HS-5 (cell line): Measurements from ENCODE around the gene PRKCA.

Experiments used
- DNase-seq: peaks from one replicate; pipeline ENCODE4 v3.0.0-alpha.2; 2012; ENCODE audit warnings: low read depth

Gene PRKCA

GRCh38 chr17:66414561-66415175, 112.3 kb downstream of the PRKCA start:
- no peak for DNase-seq

GRCh38 chr17:66415366-66416206, 113.2 kb downstream of the PRKCA start:
- DNase-seq, result no peak

DNA sequence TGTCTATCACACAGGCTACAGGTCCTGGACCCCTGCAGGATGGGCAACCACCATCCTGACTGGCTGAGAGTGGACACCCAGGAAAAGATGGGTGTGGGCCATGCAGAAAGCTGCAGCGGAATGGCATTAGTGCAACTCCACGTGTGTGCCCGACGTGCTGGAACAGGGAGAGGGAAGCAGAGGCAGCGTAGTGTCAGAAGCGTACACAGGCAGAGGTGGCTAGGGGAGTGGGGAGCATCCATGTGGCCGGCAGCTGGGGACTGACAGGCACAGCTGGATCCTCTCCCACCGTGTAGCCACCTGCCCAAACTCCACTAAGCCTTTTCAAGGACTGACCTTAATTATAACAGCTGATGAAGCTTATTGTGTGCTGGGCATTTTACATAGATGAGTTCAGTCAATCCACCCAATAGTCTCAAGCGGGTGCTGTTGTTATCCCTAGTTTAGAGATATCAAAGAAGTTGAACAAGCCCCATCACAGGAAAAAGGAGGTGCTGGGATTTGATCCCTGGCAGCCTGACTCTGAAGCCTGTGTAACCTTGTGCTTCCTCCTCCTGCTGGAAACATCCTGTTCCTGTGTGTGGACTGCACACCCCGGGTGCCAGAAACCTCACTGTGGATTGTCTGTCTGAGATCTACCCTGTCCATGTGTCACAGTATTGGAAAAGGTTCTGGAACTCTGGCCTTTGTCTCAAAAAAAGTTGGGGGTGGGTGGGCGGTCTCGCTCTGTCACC, 114.0 kb downstream of the PRKCA start:
- DNase-seq, result no peak

DNA sequence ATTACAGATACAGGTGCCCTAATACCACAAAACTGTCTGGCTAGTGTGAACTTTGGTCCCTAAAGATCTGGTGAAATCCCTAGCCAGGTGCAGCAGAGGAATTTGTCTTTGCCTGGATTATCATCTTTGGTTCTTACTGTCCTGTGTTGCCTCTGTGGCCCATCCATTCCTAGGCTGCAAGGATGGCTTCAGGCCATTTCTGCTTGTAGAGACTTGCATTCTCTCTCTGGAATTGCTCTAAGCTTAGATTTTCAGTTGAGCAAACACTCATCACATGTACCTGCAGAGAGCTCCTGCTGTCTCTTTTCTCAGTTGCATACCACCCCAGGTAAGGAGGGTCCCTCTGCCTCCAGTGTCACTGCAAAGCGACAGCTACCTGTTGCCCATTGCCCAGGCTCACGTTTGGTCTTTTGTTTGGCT, 114.9 kb downstream of the PRKCA start:
- no peak for DNase-seq

DNA sequence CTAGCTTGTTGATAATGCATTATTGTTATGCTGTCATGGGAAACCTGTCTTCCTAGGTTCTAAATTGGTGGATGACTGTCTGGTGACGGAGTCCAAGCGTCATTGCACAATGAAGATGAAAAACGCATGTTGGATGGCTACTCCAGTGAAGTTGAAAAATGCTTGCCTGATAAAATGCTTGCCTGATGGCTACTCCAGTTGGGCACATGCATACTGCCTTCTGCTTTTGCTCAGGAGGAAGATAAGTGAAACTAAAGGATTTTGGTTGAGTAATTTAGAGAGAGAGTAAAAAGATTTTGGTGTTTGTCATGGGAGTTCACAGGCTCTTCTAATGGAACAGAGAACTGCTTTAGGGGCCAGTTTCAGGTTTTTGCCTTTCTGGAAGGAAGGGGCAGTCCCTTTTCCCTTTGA, 118.6 kb downstream of the PRKCA start:
- DNase-seq, result peak; percentile 53

GRCh38 chr17:66422186-66422585, 119.8 kb downstream of the PRKCA start:
- DNase-seq, result peak; percentile 31

DNA sequence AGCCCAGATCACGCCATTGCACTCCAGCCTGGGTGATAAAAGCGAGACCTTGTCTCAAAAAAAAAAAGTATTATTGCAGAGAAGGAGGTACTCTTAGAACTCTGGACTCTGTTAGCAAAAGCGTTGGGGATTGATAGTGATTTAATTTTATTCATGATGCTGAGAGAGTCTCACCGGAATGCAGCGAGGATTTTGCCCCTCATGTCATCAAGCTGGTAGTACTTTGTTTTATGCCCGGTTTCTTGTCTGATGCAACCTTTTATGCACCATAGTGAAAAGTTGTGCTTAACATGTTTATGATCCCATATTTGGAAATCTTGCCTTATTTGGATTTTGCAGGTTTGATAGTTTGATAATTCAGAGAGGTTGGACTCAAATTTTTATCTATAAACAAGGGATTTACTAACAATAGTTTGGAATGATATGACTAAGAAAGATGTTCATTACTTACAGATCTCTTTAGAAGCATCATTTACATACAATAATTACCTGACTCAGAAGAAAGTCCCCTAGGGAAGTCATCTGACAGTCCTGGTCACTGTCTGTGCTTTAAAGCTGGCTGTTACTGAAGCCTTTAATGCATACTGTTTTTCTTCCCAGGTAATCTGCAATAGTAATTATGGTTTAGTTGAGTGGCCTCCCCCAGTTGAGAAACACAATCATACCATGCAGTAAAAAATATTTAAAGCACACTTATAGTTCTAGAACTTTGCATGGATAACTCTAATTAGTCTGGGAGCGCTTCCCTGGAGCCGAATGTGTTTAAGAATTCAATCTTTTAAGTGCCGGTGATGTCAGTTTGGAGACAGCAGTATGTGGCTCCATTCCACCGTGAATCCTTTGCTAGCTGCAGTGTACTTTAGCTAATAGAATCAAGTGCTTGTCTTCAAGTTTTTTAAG, 120.9 kb downstream of the PRKCA start:
- DNase-seq, result no peak

GRCh38 chr17:66425756-66426396, 123.5 kb downstream of the PRKCA start:
- DNase-seq, result no peak

- no peak for DNase-seq
Measured at GRCh38 chr17:66426397-66427033, 124.1 kb downstream of the PRKCA start.

GRCh38 chr17:66427134-66427533, 124.7 kb downstream of the PRKCA start:
- DNase-seq, result no peak

GRCh38 chr17:66429680-66430079, 127.3 kb downstream of the PRKCA start:
- DNase-seq, result no peak

DNA sequence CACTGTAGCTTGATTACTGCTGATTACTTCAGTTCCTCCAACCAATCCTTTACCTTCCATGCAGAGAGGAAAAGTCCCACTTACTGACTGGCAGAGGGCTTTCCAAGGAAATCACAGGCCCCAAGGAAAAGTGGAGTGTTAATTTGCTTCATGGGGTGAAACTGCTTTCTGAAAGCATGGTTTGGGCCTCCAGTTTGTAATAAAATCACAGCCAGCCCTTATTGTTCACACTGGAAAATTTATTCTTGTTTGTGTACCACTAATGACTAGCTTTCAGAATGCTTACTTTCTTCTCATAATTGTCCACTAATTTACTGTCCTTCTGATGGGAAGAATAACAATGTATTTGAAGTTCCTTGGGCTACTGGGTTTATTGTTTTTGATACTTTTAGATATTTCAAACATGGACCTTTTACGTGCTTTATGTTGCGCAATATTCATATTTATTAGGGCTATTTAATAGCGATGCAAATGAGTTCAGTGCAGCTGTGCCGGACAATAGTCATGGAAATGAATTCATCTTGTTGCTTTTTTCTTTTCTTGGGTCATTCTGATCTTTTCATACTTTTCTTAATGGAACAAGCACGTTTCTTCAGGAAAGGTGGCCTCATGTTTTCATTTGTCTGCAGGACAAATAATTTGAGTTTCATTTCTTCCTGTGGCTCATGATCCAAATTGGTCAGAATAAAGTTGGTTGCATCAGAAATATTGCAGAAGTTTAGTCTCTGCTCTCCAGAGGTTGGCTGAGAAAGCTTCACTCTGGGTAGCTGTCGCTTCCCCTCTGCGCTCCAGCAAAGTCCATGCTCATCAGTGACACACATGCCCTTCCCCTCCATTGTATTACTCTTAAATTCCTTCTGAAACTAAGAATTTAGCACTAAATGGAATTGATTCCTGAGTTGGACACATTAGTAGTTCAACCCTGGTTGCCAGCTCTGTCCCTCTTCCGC, 128.7 kb downstream of the PRKCA start:
- peak; percentile 16 for DNase-seq

DNA sequence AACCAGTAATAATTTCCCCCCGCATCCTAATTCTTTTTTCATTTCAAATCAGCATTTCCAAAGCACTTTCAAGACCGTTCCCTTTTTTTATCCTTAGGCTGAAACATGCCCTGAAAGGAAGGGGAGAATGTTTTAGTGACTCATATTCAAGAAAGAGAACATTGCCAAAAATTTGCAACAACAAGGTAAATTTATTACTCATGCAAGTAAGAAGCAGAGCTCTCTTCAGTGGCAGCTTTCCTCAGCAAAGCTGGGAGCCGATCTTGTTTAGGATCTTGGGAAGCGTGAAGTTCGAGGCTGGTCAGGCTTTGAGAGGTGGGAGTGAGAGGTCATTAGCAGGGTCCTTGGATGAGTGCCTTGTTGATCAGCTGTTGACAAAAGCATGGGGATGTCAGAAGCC, 129.5 kb downstream of the PRKCA start:
- peak; percentile 62 for DNase-seq

DNA sequence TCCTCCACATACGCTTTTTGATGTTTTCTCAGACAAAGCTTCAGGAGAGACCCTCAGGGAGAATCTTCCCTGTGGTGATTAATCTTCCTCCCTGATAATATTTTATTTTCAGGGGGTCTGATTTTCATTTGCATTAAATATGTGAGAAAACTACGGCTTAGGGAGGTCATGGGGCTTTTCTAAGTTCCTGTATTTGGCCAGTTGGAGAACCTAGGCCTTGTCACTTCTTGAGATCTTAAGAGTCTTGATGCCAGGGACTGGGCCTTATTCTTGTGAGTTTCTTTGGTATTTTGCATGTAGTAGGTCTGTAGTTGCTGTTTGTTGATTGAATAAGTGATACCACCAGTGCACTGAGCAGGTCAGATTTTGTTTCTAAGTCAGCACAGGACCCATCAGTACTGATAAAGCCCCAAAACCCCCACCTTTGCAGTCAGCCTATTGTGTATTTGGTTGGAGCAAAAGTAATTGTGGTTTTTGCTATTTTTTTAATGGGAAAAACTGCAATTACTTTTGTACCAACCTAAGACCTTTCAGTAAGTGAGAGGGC, 130.1 kb downstream of the PRKCA start:
- DNase-seq, result no peak

GRCh38 chr17:66432996-66433551, 130.7 kb downstream of the PRKCA start:
- no peak for DNase-seq

DNA sequence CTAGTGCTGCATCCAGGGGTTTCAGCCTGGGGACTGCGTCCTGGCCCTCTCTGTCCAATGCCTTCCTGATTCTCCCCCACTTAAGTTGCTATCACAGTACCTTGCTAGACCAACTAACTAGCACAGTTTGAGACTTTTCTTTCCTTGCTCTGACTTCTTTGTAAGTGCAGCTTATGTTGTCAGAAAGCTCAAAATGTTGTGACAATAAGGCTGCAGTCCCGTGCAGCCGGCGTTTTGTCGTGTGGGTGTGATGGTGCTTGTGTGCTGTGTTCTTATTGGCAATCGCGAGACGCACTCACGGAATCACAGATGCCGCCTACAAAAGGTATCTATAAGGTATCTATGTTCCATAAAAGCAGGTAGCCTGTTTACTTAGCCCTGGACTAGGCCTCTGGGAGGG, 132.8 kb downstream of the PRKCA start:
- no peak for DNase-seq

DNA sequence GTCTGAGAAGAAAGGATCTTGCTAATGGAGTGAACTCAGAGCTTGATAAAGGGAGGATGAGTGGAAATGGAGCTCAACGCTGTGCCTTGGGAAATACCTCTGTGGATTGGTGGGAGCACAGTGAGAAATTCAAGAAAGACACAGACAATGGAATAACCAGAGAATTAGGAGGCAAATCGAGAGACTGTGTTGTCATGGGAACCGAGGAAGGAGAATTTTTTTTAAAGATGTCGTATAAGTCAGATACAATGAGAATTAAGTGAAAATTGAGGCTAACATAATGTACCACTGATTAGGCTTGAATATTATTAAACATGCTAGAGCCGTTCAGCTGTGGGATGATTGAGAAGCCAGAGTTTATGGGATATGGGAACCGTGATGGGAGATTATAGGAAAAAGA, 134.2 kb downstream of the PRKCA start:
- DNase-seq, result no peak

DNA sequence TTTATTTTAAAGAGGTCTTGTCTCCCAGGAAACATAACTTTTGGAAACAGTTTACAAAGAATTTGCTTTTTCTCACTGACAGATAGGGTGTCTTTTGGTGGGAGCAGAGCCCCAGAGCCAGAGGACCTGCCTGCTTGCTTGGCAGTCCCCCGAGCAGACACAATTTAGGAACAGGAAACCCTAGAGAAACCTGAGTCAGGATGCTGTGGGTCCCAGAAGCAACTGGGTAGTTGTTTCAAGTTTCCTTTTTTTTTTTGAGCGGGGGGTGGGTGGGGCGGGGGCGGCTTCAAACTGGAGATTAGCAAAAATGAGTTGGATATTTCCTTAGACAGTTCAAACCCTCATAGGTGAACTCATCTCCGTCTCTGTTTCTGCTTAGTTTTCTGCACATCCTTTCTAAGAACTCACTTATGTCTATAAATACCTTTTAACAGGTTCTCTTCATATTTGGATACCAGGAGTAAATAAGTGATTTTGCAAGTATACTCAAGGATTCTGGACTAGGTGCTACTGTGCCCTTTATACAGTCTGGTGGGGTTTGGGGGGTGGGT, 135.1 kb downstream of the PRKCA start:
- no peak for DNase-seq

GRCh38 chr17:66438101-66438500, 135.7 kb downstream of the PRKCA start:
- DNase-seq, result no peak
